HG02588 (cell line): ENCODE data around the gene MBNL1.
"Not testable (repeated sequence)": the region's sequence is repeated elsewhere in the genome, so short reads cannot be mapped to it uniquely, and the experiment has no call there.

ENCODE experiments used
- ATAC-seq: cut with Tn5 transposase; IDR thresholded peaks from one replicate; pipeline ENCODE4 v1.9.1; 2021; ENCODE audit warnings: mild to moderate bottlenecking, moderate library complexity; ENCODE audit not compliant: unreplicated experiment

The MBNL1 gene

GRCh38 chr3:152438706-152439105 lies 170.0 kb downstream of the MBNL1 start:
- no peak for ATAC-seq

GRCh38 chr3:152440243-152440642 lies 171.5 kb downstream of the MBNL1 start:
- not testable (repeated sequence) for ATAC-seq

GRCh38 chr3:152443212-152444023 lies 174.7 kb downstream of the MBNL1 start:
- ATAC-seq, result no peak

GRCh38 chr3:152444029-152444641 lies 175.4 kb downstream of the MBNL1 start:
- no peak for ATAC-seq

GRCh38 chr3:152445212-152445611 lies 176.5 kb downstream of the MBNL1 start:
- no peak for ATAC-seq

- ATAC-seq, result no peak
Observed at GRCh38 chr3:152446495-152446894, 177.8 kb downstream of the MBNL1 start.

GRCh38 chr3:152447511-152447910 lies 178.8 kb downstream of the MBNL1 start:
- no peak for ATAC-seq

GRCh38 chr3:152448091-152448490 lies 179.4 kb downstream of the MBNL1 start:
- ATAC-seq, result no peak

GRCh38 chr3:152452318-152452717 lies 183.6 kb downstream of the MBNL1 start:
- ATAC-seq, result no peak

GRCh38 chr3:152454076-152454875 lies 185.5 kb downstream of the MBNL1 start:
- no peak for ATAC-seq

GRCh38 chr3:152455989-152456388 lies 187.3 kb downstream of the MBNL1 start:
- ATAC-seq, result no peak

- ATAC-seq, result no peak
Observed at GRCh38 chr3:152457500-152458375, 189.0 kb downstream of the MBNL1 start.

- no peak for ATAC-seq
Observed at GRCh38 chr3:152458376-152459117, 189.8 kb downstream of the MBNL1 start.

- no peak for ATAC-seq
Observed at GRCh38 chr3:152459118-152459515, 190.4 kb downstream of the MBNL1 start.

- ATAC-seq, result no peak
Observed at GRCh38 chr3:152459572-152459971, 190.8 kb downstream of the MBNL1 start.

- no peak for ATAC-seq
Observed at GRCh38 chr3:152460936-152461335, 192.2 kb downstream of the MBNL1 start.

- no peak for ATAC-seq
Observed at GRCh38 chr3:152461460-152461859, 192.7 kb downstream of the MBNL1 start.

GRCh38 chr3:152466784-152467183 lies 198.1 kb downstream of the MBNL1 start:
- no peak for ATAC-seq

- no peak for ATAC-seq
Observed at GRCh38 chr3:152469248-152470025, 200.7 kb downstream of the MBNL1 start.
